Measurements from ENCODE around the gene VAV2.

VAV2 gene

DNA sequence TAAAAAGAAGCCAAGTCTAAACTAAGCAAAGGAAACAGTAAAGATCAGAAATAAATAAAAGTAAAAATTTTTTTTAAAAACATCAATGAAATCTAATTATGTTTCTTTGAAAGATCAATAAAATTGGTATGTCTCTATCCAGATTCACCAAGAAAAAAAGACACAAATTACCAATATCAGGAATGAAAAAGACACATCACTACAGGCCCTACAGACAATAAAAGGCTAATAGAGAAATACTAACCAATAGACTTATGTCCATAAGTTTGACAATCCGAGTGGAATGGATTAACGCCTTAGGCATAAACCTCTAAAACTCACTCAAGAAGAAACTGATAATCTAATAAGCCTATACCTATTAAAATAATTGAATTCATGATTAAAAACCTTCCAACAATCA, 45.5 kb upstream of the VAV2 start:
- in situ Hi-C loops (cut with MboI; ENCODE audit: low pct_unique_long_range_greater_than_20kb, low sequenced_read_pairs, unreplicated experiment) = no loop called here
- TF ChIP-seq, protein P1, sequence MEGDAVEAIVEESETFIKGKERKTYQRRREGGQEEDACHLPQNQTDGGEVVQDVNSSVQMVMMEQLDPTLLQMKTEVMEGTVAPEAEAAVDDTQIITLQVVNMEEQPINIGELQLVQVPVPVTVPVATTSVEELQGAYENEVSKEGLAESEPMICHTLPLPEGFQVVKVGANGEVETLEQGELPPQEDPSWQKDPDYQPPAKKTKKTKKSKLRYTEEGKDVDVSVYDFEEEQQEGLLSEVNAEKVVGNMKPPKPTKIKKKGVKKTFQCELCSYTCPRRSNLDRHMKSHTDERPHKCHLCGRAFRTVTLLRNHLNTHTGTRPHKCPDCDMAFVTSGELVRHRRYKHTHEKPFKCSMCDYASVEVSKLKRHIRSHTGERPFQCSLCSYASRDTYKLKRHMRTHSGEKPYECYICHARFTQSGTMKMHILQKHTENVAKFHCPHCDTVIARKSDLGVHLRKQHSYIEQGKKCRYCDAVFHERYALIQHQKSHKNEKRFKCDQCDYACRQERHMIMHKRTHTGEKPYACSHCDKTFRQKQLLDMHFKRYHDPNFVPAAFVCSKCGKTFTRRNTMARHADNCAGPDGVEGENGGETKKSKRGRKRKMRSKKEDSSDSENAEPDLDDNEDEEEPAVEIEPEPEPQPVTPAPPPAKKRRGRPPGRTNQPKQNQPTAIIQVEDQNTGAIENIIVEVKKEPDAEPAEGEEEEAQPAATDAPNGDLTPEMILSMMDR (IDR thresholded peaks at IDR 0.05; ENCODE audit: extremely low read depth, insufficient read depth, missing control alignments) = no peak
- DNase-seq (ENCODE audit: low spot score) = no peak

DNA sequence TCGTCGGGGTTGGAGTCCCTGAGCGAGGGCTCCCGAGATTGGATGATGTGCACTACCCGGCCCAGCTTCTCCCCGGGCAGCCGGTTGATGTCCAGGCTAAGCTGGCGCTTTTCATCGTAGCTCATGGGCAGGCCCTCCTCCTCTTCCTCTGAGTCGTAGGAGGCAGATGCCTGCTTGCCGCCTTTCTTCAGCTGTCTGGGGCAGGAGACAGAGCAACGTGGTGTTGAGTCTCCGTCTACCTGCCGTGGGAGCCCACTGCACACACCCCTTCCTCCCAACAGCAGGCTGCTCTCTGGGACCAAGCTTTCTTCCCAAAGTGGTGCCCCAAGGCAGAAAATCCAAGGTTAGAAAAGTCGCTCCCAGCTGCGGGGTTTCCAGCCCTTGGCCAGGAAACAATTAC, 44.0 kb upstream of the VAV2 start:
- in situ Hi-C loops (cut with MboI; ENCODE audit: low pct_unique_long_range_greater_than_20kb, low sequenced_read_pairs, unreplicated experiment) = no loop called here
- TF ChIP-seq, protein P1 (IDR thresholded peaks at IDR 0.05; ENCODE audit: extremely low read depth, insufficient read depth, missing control alignments) = no peak

DNA sequence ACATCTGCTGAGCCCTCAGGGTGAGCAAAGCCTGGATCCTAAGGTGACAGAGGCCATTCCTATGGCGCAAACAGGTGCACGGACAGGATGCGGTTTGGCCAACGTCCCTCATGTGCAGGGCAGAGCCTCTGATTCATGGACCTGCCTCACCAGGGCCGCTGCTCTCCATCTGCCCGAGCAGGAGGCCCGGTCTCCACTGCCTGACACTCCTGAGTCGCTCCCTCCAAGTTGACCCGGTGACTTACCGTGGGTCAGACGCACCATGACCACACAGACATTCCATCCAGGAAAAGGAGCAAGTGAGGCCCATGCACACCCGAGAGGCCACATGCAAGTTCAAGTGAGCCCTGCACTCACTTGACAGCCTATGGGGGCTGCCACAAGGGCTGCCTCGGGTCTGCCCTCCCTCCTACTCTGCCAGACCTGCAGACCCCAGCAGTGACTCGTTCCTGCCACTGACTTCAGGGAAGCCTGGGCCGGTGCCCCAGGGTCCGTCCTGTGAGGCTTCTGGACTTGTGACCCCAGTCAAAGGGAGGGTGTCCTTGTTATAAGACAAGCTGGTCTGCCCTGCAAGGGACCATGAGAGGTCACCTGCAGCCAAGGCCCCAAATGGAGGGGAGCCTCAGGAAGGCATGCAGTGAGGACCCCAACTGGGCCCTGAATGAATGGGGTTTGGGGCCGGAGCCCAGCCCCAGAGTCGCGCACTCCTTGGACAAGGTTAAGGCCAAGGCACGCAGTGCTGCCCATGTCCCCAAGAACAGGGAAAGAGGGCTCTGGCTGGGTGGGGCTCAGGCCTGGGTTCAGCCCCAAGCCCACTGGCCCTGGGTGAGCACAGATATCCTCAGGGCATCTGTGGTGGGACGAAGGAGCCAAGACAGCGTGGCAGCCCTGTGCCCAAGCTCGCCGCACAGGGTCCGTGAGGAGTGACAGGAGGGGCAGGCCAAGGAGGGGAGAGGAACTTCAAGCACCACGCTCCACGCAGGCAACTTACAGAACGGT, 43.2 kb upstream of the VAV2 start:
- in situ Hi-C loops (cut with MboI; ENCODE audit: low pct_unique_long_range_greater_than_20kb, low sequenced_read_pairs, unreplicated experiment) = no loop called here
- TF ChIP-seq, protein P1 (IDR thresholded peaks at IDR 0.05; ENCODE audit: extremely low read depth, insufficient read depth, missing control alignments) = no peak
- DNase-seq (ENCODE audit: low spot score) = no peak

More for the DNA sequence above, 44.0 kb upstream of the VAV2 start:
- no peak for DNase-seq (ENCODE audit: low spot score)

DNA sequence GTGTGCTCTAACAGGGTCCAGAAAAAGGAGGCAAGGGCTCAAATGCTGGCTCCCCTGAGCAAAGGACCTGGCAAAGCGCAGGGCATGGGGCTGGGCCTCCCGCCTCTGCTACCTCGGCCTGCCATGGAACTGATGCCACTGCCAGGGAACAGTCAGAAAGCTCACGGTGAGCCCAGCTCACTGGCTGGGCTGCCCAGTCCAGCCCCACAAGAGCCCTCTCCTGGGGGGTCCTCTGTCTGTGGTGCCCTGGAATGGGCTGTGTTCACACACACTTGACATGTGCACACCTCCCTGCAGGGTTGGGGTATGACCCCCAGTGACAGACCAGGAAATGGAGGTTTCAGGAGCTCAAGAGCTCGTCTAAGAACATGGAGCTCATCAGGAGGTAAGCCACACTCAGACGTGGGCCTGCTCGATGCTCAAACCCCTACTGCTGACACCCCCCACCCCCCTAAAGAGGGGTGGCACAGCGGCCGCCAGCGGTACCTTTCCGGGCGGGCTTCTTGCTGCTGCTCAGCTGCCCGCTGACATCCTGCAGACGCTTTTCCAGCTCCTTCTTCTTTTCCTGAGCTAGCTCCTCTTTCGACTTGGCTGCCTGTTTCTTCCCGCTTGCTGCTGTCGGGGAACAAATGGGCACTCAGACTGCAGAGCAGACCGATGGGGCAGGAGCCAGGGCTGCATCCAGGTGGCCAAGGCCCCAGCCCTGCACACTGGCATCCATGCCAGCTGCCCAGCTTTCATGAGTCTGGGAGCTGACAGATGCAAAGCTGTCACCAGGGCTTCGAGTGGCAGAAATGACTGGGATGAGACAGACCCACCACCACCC, 42.3 kb upstream of the VAV2 start:
- DNase-seq (ENCODE audit: low spot score) = no peak
- in situ Hi-C loops (cut with MboI; ENCODE audit: low pct_unique_long_range_greater_than_20kb, low sequenced_read_pairs, unreplicated experiment) = no loop called here
- TF ChIP-seq, protein P1 (IDR thresholded peaks at IDR 0.05; ENCODE audit: extremely low read depth, insufficient read depth, missing control alignments) = no peak

DNA sequence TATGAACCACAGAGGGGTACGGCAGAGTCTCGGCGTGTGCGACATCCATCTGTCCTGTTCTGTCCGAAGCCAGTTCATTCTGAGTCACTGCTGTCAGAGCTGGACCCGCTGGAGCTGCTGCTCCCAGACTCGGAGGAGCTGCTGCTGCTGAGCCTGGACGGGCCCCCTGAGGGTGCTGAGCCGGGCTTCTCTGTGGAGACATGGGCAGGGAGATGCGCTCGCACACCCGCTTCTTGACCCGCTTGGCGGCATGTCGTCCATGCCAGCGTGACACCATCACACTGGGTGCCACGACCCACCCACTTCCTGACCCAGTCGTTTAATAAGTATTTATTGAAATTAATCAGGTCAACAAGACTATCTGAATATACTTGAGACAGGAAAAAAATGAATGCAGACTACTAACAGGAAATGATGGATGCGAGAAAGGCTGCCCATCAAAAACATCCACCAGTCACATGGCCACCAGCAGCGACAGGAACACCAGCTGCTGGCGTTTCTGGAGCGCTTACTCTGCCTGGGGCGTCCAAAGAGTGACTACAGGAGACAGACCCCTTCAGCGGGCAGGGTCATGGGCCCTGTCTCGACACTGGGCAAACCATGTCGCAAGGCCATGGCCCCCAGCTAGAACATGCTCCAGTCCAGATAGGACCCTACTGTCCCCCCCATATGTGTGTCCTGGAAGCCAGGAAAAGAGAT, 41.5 kb upstream of the VAV2 start:
- in situ Hi-C loops (cut with MboI; ENCODE audit: low pct_unique_long_range_greater_than_20kb, low sequenced_read_pairs, unreplicated experiment) = no loop called here
- no peak for DNase-seq (ENCODE audit: low spot score)
- TF ChIP-seq, protein P1 (IDR thresholded peaks at IDR 0.05; ENCODE audit: extremely low read depth, insufficient read depth, missing control alignments) = no peak

Measured in GM13977 (cell line).